A549 (cell line): ENCODE results near the gene GGN. TPM values are rescaled to one million over a fixed set of nuclear protein-coding genes. Genes with fewer than 3 reads are reported as not detected.
"Not testable (repeated sequence)": the region's sequence is repeated elsewhere in the genome, so short reads cannot be mapped to it uniquely, and the experiment has no call there.

Experiments
- ATAC-seq, 2 experiments: fragments of 200-7000 bp in 1 of 2; fragments of >200 bp in 1 of 2; cut with Nextera tagmentation in 1 of 2; cut with Tn5 transposase in 1 of 2; 3 replicates each; pipeline versions ENCODE4 v1.8.0 to v1.9.1; 2018 to 2020; ENCODE audit warnings: mild to moderate bottlenecking in 1 of 2, moderate library complexity in 1 of 2
- CTCF ChIA-PET: fragments of 300-600 bp; sonication (Branson Sonifier 250); formaldehyde crosslinking; extraction: SDS; loops from one replicate; lab custom pipeline; 2021; ENCODE audit warnings: antibody characterized with exemption, inconsistent platforms; lab: Yijun Ruan, JAX
- POLR2A ChIA-PET: fragments of 350-600 bp; formaldehyde crosslinking; extraction: SDS; loops from one replicate; lab custom pipeline; 2021; ENCODE audit warnings: antibody characterized with exemption, inconsistent platforms; lab: Yijun Ruan, JAX
- DNase-seq, 2 experiments: peaks; one replicate each; pipeline versions ENCODE4 v3.0.0 to v3.0.0-alpha.2; 2011 to 2016; ENCODE audit warnings: low read depth in 1 of 2, low spot score in 1 of 2
- FAIRE-seq: peaks from 2 replicates; lab custom pipeline; 2011; peaks lifted over from hg19 to GRCh38; lab: Jason Lieb, UNC
- H3K27ac ChIP-seq, 2 experiments: fragments of >200 bp; sonication (Bioruptor Twin); formaldehyde crosslinking; 3 replicates each; pipeline ENCODE4 v1.5.1; 2016 to 2017
- H3K4me1 ChIP-seq: fragments of >200 bp; sonication (Bioruptor Twin); formaldehyde crosslinking; 3 replicates; pipeline ENCODE4 v1.6.1; 2016
- H3K4me2 ChIP-seq: fragments of >200 bp; sonication (Bioruptor Twin); formaldehyde crosslinking; 3 replicates; pipeline ENCODE4 v1.6.1; 2016
- H3K4me3 ChIP-seq: fragments of >200 bp; sonication (Bioruptor Twin); formaldehyde crosslinking; 3 replicates; pipeline ENCODE4 v1.5.1; 2016
- H3K9me3 ChIP-seq: fragments of >200 bp; sonication (Bioruptor Twin); formaldehyde crosslinking; 3 replicates; pipeline ENCODE4 v1.6.1; 2016
- BHLHE40 ChIP-seq: IDR thresholded peaks from 2 replicates; pipeline ENCODE4 v1.6.1; 2012; ENCODE audit warnings: low read depth, low read length, inconsistent platforms
- CBX8 ChIP-seq: fragments of 200-600 bp; sonication (generic); IDR thresholded peaks from 2 replicates; pipeline ENCODE4 v1.6.1; 2016
- CHD4 ChIP-seq: fragments of 200-600 bp; sonication (generic); IDR thresholded peaks from 2 replicates; pipeline ENCODE4 v1.6.1; 2016; ENCODE audit warnings: antibody characterized with exemption, mild to moderate bottlenecking, borderline replicate concordance
- EP300 ChIP-seq, 2 experiments: fragments of >200 bp; sonication (Bioruptor Twin); formaldehyde crosslinking; IDR thresholded peaks; 2 replicates in 1 of 2; 3 replicates in 1 of 2; pipeline ENCODE4 v1.6.1; 2016 to 2017
- ESRRA ChIP-seq: fragments of 150-350 bp; IDR thresholded peaks from 2 replicates; pipeline ENCODE4 v1.6.1; 2014; ENCODE audit warnings: mild to moderate bottlenecking, low read length, borderline replicate concordance
- FOSB ChIP-seq: fragments of 250-450 bp; sonication (Bioruptor Pico); IDR thresholded peaks from 2 replicates; pipeline ENCODE4 v1.5.0; 2020; ENCODE audit warnings: mild to moderate bottlenecking, moderate library complexity
- FOXS1 ChIP-seq: fragments of 250-450 bp; sonication (Bioruptor Pico); IDR thresholded peaks from 2 replicates; pipeline ENCODE4 v1.5.0; 2020; ENCODE audit warnings: mild to moderate bottlenecking, moderate library complexity
- JUNB ChIP-seq: fragments of >200 bp; sonication (Bioruptor Twin); formaldehyde crosslinking; IDR thresholded peaks from 2 replicates; pipeline ENCODE4 v1.6.1; 2016
- NFE2L2 ChIP-seq: fragments of 150-350 bp; conservative IDR thresholded peaks from 2 replicates; pipeline ENCODE4 v1.6.1; 2014; ENCODE audit warnings: low read length
- RFX5 ChIP-seq: fragments of 450-650 bp; IDR thresholded peaks from 2 replicates; pipeline ENCODE4 v1.7.1; 2014; ENCODE audit warnings: antibody characterized with exemption, mild to moderate bottlenecking, moderate library complexity
- RNF2 ChIP-seq: fragments of 200-600 bp; sonication (generic); IDR thresholded peaks from 2 replicates; pipeline ENCODE4 v1.6.1; 2016; ENCODE audit warnings: low read depth, mild to moderate bottlenecking, antibody characterized with exemption, moderate library complexity, borderline replicate concordance
- ZNF302 ChIP-seq: fragments of 250-450 bp; sonication (Bioruptor Pico); IDR thresholded peaks from 2 replicates; pipeline ENCODE4 v1.9.0; 2021; ENCODE audit warnings: inconsistent platforms, mild to moderate bottlenecking, moderate library complexity
- ZSCAN20 ChIP-seq: fragments of 250-450 bp; sonication (Bioruptor Pico); IDR thresholded peaks from 2 replicates; pipeline ENCODE4 v1.8.0; 2022; ENCODE audit warnings: mild to moderate bottlenecking, moderate library complexity
- WGBS: methylation state at CpG from one replicate; pipeline ENCODE4 v1.1.6; 2017; ENCODE audit errors: missing lambda C conversion rate; 5-methylcytosine and 5-hydroxymethylcytosine counted together
- polyA plus RNA-seq, 4 experiments: library from polyadenylated mRNA; depleted of rRNA in 3 of 4; stranded (reverse); fragments of >200 nt; fragmentation: RNase III in 1 of 4; extraction: RNeasy Plus Mini Kit Qiagen cat#74134 plus additional on column Dnase treatment in 1 of 4; gene quantifications; 2 replicates in 3 of 4; 3 replicates in 1 of 4; pipeline ENCODE4 v1.2.3, GENCODE V29; 2011 to 2017
- TF ChIP-seq, protein P1 (sequence below): fragments of 200-600 bp; sonication (generic); IDR thresholded peaks from 2 replicates; pipeline ENCODE4 v1.6.1; 2016; ENCODE audit warnings: antibody characterized with exemption, mild to moderate bottlenecking, moderate library complexity
- TF ChIP-seq, protein P2 (sequence below): fragments of >200 bp; sonication (Bioruptor Twin); formaldehyde crosslinking; IDR thresholded peaks from 3 replicates; pipeline ENCODE4 v1.5.1; 2016

The GGN gene
- polyA plus RNA-seq, 2 of the 4 experiments (the other 2 are of a cell fraction): 0.46 TPM; not detected in 1

DNA sequence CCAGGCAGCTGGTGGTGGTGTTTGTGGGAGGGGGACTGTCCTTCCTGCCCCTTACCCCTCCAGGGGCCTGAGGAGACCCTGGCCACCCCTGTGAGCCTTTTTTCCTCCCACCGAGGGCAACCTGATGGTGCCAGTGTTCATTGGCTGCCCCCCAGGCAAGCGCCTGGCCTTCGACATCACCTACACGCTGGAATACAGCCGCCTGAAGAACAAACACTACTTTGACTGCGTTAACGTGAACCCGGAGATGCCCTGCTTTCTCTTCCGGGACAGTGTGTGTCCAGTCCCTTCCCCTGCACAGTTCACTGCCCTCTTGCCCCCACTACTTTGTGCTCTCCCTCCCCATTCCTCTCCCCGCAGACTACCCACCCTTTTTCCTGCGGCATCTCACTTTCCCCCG is 20.8 kb downstream of the GGN start:
- FAIRE-seq: no peak
- TF ChIP-seq ZSCAN20 (CRISPR knock-in tag): no peak
- no peak for TF ChIP-seq NFE2L2
- TF ChIP-seq CHD4: no peak
- no peak for TF ChIP-seq RFX5
- no peak for TF ChIP-seq ESRRA
- no peak for TF ChIP-seq CBX8
- TF ChIP-seq, protein P1, sequence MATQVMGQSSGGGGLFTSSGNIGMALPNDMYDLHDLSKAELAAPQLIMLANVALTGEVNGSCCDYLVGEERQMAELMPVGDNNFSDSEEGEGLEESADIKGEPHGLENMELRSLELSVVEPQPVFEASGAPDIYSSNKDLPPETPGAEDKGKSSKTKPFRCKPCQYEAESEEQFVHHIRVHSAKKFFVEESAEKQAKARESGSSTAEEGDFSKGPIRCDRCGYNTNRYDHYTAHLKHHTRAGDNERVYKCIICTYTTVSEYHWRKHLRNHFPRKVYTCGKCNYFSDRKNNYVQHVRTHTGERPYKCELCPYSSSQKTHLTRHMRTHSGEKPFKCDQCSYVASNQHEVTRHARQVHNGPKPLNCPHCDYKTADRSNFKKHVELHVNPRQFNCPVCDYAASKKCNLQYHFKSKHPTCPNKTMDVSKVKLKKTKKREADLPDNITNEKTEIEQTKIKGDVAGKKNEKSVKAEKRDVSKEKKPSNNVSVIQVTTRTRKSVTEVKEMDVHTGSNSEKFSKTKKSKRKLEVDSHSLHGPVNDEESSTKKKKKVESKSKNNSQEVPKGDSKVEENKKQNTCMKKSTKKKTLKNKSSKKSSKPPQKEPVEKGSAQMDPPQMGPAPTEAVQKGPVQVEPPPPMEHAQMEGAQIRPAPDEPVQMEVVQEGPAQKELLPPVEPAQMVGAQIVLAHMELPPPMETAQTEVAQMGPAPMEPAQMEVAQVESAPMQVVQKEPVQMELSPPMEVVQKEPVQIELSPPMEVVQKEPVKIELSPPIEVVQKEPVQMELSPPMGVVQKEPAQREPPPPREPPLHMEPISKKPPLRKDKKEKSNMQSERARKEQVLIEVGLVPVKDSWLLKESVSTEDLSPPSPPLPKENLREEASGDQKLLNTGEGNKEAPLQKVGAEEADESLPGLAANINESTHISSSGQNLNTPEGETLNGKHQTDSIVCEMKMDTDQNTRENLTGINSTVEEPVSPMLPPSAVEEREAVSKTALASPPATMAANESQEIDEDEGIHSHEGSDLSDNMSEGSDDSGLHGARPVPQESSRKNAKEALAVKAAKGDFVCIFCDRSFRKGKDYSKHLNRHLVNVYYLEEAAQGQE: no peak
- TF ChIP-seq ZNF302: no peak
- no peak for TF ChIP-seq JUNB
- no peak for TF ChIP-seq RNF2
- TF ChIP-seq BHLHE40: no peak
- no peak for TF ChIP-seq EP300 (IDR thresholded peaks at IDR 0.05)
- TF ChIP-seq FOXS1 (CRISPR knock-in tag): no peak
- TF ChIP-seq, protein P2, sequence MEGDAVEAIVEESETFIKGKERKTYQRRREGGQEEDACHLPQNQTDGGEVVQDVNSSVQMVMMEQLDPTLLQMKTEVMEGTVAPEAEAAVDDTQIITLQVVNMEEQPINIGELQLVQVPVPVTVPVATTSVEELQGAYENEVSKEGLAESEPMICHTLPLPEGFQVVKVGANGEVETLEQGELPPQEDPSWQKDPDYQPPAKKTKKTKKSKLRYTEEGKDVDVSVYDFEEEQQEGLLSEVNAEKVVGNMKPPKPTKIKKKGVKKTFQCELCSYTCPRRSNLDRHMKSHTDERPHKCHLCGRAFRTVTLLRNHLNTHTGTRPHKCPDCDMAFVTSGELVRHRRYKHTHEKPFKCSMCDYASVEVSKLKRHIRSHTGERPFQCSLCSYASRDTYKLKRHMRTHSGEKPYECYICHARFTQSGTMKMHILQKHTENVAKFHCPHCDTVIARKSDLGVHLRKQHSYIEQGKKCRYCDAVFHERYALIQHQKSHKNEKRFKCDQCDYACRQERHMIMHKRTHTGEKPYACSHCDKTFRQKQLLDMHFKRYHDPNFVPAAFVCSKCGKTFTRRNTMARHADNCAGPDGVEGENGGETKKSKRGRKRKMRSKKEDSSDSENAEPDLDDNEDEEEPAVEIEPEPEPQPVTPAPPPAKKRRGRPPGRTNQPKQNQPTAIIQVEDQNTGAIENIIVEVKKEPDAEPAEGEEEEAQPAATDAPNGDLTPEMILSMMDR: no peak
- TF ChIP-seq FOSB (CRISPR knock-in tag): no peak
- CTCF ChIA-PET: interaction anchor here (0.6 to 2.8 kb wide), 11 partner anchors 10 to 906 kb away, joined by 3 to 21 read pairs (median 3); partner anchors contain the start of gene CATSPERG
- DNase-seq: no peak
- POLR2A ChIA-PET: interaction anchor here (0.6 kb wide), 1 partner anchor 65 kb away, joined by 4 read pairs; no protein-coding TSS in a partner anchor
- H3K4me2 ChIP-seq: no peak overlapping the region
- WGBS: 72% methylated on average over 12 of the region's 12 CpGs
- peaks cover 6% of the 10 kb centered on the region; the same call in 1 of the 3 replicates for H3K4me1 ChIP-seq
- no peak overlapping the region for H3K27ac ChIP-seq
- no peak for ATAC-seq
- no peak overlapping the region for H3K4me3 ChIP-seq
- H3K9me3 ChIP-seq: no peaks in the 10 kb centered on the region

DNA sequence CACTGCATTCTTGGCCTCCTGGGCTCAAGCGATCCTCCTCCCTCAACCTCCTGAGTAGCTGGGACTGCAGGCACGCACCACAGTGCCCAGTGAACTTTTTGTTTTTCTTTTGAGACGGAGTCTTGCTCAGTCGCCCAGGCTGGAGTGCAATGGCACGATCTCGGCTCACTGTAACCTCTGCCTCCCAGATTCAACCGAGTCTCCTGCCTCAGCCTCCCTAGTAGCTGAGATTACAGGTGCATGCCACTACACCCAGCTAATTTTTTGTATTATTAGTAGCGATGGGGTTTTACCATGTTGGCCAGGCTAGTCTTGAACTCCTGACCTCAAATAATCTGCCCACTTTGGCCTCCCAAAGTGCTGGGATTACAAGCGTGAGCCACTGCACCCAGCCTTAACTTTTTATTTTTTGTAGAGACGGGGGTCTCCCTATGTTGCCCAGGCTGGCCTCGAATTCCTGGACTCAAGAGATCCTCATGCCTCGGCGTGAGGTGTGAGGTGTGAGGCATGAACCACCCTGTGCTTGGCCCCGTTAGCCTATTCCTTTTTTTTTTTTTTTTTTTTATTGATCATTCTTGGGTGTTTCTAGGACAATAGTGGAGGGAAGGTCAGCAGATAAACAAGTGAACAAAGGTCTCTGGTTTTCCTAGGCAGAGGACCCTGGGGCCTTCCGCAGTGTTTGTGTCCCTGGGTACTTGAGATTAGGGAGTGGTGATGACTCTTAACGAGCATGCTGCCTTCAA is 24.7 kb downstream of the GGN start:
- Histone ChIP-seq H3K27ac (peak overlapping the region; percentile 62 to 81; a peak in 4 of 6 replicates), H3K4me3 (peak overlapping the region; percentile 65), H3K4me2 (peak overlapping the region; percentile 86)
- not testable (repeated sequence) for H3K9me3 ChIP-seq, FAIRE-seq, ATAC-seq, DNase-seq, H3K4me1 ChIP-seq
- ChIA-PET POLR2A (interaction anchor here (1.2 to 3.0 kb wide), 5 partner anchors 11 to 567 kb away, joined by 3 to 41 read pairs (median 9); partner anchors contain the start of genes C19orf33, FAM98C, GGN and MRPS12), CTCF (interaction anchor here (0.6 to 3.5 kb wide), 7 partner anchors 9 to 128 kb away, joined by 3 to 15 read pairs (median 5); partner anchors contain the start of genes CATSPERG, FAM98C and PSMD8)
- WGBS: 63% methylated on average over 15 of the region's 16 CpGs
